HepG2 (cell line): ENCODE measurements around the gene SRP14. TPM values are rescaled to one million over a fixed set of nuclear protein-coding genes. Genes with fewer than 3 reads are reported as not detected.

Experiments
- ARNT2 ChIP-seq: sonication (generic); formaldehyde crosslinking; IDR thresholded peaks from 2 replicates; pipeline ENCODE4 v1.8.0; 2022; ENCODE audit warnings: mild to moderate bottlenecking, low read depth, missing genetic modification reagents, moderate library complexity
- CREB1 ChIP-seq, 2 experiments: fragments of 450-650 bp in 1 of 2; IDR thresholded peaks; 2 replicates each; pipeline ENCODE4 v1.6.1; 2016 to 2017; ENCODE audit warnings: control low read depth in 1 of 2, mild to moderate bottlenecking in 1 of 2, missing compliant biosample characterization in 1 of 2, missing genetic modification characterization in 1 of 2
- CREM ChIP-seq, 2 experiments: sonication (generic) in 1 of 2; formaldehyde crosslinking in 1 of 2; IDR thresholded peaks; 2 replicates each; pipeline versions ENCODE4 v1.4.0 to v1.6.1; 2016 to 2020; ENCODE audit warnings: antibody characterized with exemption in 1 of 2, mild to moderate bottlenecking in 1 of 2, missing genetic modification reagents in 1 of 2
- GABPB1 ChIP-seq: IDR thresholded peaks from 2 replicates; pipeline ENCODE4 v1.6.1; 2016; ENCODE audit warnings: mild to moderate bottlenecking, missing genetic modification reagents, moderate library complexity, missing compliant biosample characterization
- GFI1 ChIP-seq: sonication (generic); formaldehyde crosslinking; IDR thresholded peaks from 2 replicates; pipeline ENCODE4 v1.5.0; 2020; ENCODE audit warnings: missing genetic modification reagents, mild to moderate bottlenecking, borderline replicate concordance
- HNF4A ChIP-seq: sonication (generic); formaldehyde crosslinking; IDR thresholded peaks from 2 replicates; pipeline ENCODE4 v1.4.0; 2020; ENCODE audit warnings: missing genetic modification reagents
- IKZF4 ChIP-seq: sonication (generic); formaldehyde crosslinking; IDR thresholded peaks from 2 replicates; pipeline ENCODE4 v1.5.1; 2020; ENCODE audit warnings: borderline replicate concordance, mild to moderate bottlenecking, low read depth, missing genetic modification reagents; ENCODE audit errors: not compliant biosample characterization
- JUNB ChIP-seq: sonication (generic); formaldehyde crosslinking; IDR thresholded peaks from 2 replicates; pipeline ENCODE4 v1.8.0; 2022; ENCODE audit warnings: missing genetic modification reagents, mild to moderate bottlenecking, borderline replicate concordance
- KLF15 ChIP-seq: sonication (generic); formaldehyde crosslinking; IDR thresholded peaks from 2 replicates; pipeline ENCODE4 v1.8.1; 2023; ENCODE audit warnings: borderline replicate concordance, mild to moderate bottlenecking, inconsistent platforms, missing genetic modification reagents, mixed read lengths
- MEIS1 ChIP-seq: sonication (generic); formaldehyde crosslinking; IDR thresholded peaks from 2 replicates; pipeline ENCODE4 v1.9.0; 2021; ENCODE audit warnings: mild to moderate bottlenecking, missing genetic modification reagents, moderate library complexity, borderline replicate concordance
- MTF2 ChIP-seq: sonication (generic); formaldehyde crosslinking; IDR thresholded peaks from 2 replicates; pipeline ENCODE4 v1.5.0; 2020; ENCODE audit warnings: missing genetic modification reagents, borderline replicate concordance
- SATB2 ChIP-seq: sonication (generic); formaldehyde crosslinking; IDR thresholded peaks from 2 replicates; pipeline ENCODE4 v1.5.0; 2020; ENCODE audit warnings: missing genetic modification reagents
- SRSF4 ChIP-seq: fragments of 200-400 bp; formaldehyde crosslinking; IDR thresholded peaks from one replicate; pipeline ENCODE4 v1.6.1; 2018; ENCODE audit warnings: mild to moderate bottlenecking, low read depth, low read length, moderate library complexity; ENCODE audit not compliant: poor library complexity, severe bottlenecking
- TMF1 ChIP-seq: sonication (generic); formaldehyde crosslinking; IDR thresholded peaks from 2 replicates; pipeline ENCODE4 v1.8.1; 2022; ENCODE audit warnings: low read depth, missing genetic modification reagents
- U2AF1 ChIP-seq: fragments of 200-400 bp; formaldehyde crosslinking; optimal IDR thresholded peaks from 2 replicates; pipeline ENCODE3; 2017; ENCODE audit warnings: mild to moderate bottlenecking, low read depth, low read length
- ZNF136 ChIP-seq: sonication (generic); formaldehyde crosslinking; IDR thresholded peaks from 2 replicates; pipeline ENCODE4 v1.8.1; 2022; ENCODE audit warnings: low read depth, mild to moderate bottlenecking, moderate library complexity, missing genetic modification reagents
- ZNF224 ChIP-seq: sonication (generic); formaldehyde crosslinking; IDR thresholded peaks from 2 replicates; pipeline ENCODE4 v1.5.0; 2020; ENCODE audit warnings: mild to moderate bottlenecking, missing genetic modification reagents
- ZNF44 ChIP-seq: sonication (generic); formaldehyde crosslinking; IDR thresholded peaks from 2 replicates; pipeline ENCODE4 v1.5.1; 2020; ENCODE audit warnings: mild to moderate bottlenecking, missing genetic modification reagents
- ZNF557 ChIP-seq: sonication (generic); formaldehyde crosslinking; IDR thresholded peaks from 2 replicates; pipeline ENCODE4 v1.4.0; 2020; ENCODE audit warnings: missing genetic modification reagents
- polyA plus RNA-seq, 8 experiments: library from polyadenylated mRNA; depleted of rRNA in 3 of 8; stranded (reverse) in 7 of 8; unstranded in 1 of 8; fragments of >200 nt; fragmentation: Illumina TruSeq in 4 of 8; extraction: Trizol in 4 of 8; gene quantifications; 2 replicates each; pipeline versions ENCODE4 v1.2.1 to v1.2.3, GENCODE V29; 2011 to 2016; ENCODE audit warnings: low read depth in 4 of 8, missing spikeins in 1 of 8, mixed read lengths in 1 of 8; ENCODE audit not compliant: insufficient read depth in 1 of 8
- total RNA-seq, 5 experiments: library from RNA; depleted of rRNA; stranded (reverse); fragments of >200 nt; fragmentation: Illumina TruSeq; extraction: Trizol; gene quantifications; 2 replicates each; pipeline ENCODE4 v1.2.3, GENCODE V29; 2016; ENCODE audit warnings: low read depth in 1 of 5
- TF ChIP-seq, protein P1 (sequence below): sonication (generic); formaldehyde crosslinking; IDR thresholded peaks from 2 replicates; pipeline ENCODE4 v1.4.0; 2020; ENCODE audit warnings: missing genetic modification reagents
- TF ChIP-seq, protein P2 (sequence below): sonication (generic); formaldehyde crosslinking; IDR thresholded peaks from 2 replicates; pipeline ENCODE4 v1.4.0; 2020; ENCODE audit warnings: missing genetic modification reagents
- TF ChIP-seq, protein P3 (sequence below): IDR thresholded peaks from 2 replicates; pipeline ENCODE4 v1.6.1; 2012; ENCODE audit warnings: inconsistent platforms

The SRP14 gene
- total and polyA plus RNA-seq, 2 of the 13 experiments (the other 11 are each of a cell fraction or from before 2014, with no cell fraction given), result 208 to 356 TPM

DNA sequence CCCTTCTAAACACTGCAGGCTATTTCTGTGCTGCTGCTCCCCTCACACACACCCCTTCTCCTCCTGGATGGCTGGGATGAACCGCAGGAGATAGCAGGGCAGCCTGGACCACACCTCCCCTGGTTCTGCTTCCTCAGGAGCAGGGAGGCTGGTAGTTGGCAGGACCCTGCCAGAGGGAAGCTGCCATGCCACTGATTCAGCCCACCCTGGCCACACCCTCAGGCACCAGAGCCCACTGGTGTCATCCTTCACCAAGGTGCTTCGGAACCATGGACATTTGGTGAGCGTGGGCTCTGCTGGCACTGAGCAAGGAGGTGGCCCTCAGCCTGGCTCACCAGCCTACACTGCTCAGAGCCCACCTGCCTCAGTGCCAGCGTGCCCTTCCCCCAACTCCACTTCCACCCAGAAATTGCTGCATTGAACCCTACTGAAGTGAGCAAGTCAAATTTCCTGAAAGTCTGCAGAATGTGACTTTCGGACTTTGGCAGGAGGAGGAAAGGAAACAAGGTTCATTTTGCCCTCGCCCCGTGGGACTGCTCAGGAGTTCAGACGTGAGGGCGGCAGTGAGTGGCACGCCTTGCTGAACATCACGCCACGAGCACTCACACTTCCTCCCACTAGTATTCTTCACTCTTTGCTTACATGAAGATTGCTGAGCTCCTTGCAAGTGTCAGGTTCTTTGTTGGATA, 43.4 kb upstream of the SRP14 start (continued):
- TF ChIP-seq CREB1 (IDR thresholded peaks at IDR 0.05) (no peak), CREB1 (CRISPR knock-in tag; IDR thresholded peaks at IDR 0.05) (no peak), ZNF44 (CRISPR knock-in tag) (0 out of 2 replicates have a peak, but pooled peaks have one; percentile 34), TMF1 (CRISPR knock-in tag) (no peak), GFI1 (no peak), U2AF1 (no peak), SRSF4 (no peak), CREM (IDR thresholded peaks at IDR 0.05) (peak; percentile 27; the same call in 1 of the 2 replicates), CREM (CRISPR knock-in tag; IDR thresholded peaks at IDR 0.05) (no peak), JUNB (no peak), IKZF4 (no peak), ZNF557 (CRISPR knock-in tag) (no peak), ZNF136 (CRISPR knock-in tag) (no peak), KLF15 (CRISPR knock-in tag) (no peak), GABPB1 (CRISPR knock-in tag) (peak; percentile 12), MEIS1 (CRISPR knock-in tag) (no peak), HNF4A (CRISPR knock-in tag) (peak; percentile 77), SATB2 (CRISPR knock-in tag) (no peak), MTF2 (CRISPR knock-in tag) (no peak), ZNF224 (CRISPR knock-in tag) (no peak), ARNT2 (no peak)
- TF ChIP-seq, protein P1, sequence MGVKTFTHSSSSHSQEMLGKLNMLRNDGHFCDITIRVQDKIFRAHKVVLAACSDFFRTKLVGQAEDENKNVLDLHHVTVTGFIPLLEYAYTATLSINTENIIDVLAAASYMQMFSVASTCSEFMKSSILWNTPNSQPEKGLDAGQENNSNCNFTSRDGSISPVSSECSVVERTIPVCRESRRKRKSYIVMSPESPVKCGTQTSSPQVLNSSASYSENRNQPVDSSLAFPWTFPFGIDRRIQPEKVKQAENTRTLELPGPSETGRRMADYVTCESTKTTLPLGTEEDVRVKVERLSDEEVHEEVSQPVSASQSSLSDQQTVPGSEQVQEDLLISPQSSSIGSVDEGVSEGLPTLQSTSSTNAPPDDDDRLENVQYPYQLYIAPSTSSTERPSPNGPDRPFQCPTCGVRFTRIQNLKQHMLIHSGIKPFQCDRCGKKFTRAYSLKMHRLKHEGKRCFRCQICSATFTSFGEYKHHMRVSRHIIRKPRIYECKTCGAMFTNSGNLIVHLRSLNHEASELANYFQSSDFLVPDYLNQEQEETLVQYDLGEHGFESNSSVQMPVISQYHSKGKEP, result no peak
- TF ChIP-seq, protein P2, sequence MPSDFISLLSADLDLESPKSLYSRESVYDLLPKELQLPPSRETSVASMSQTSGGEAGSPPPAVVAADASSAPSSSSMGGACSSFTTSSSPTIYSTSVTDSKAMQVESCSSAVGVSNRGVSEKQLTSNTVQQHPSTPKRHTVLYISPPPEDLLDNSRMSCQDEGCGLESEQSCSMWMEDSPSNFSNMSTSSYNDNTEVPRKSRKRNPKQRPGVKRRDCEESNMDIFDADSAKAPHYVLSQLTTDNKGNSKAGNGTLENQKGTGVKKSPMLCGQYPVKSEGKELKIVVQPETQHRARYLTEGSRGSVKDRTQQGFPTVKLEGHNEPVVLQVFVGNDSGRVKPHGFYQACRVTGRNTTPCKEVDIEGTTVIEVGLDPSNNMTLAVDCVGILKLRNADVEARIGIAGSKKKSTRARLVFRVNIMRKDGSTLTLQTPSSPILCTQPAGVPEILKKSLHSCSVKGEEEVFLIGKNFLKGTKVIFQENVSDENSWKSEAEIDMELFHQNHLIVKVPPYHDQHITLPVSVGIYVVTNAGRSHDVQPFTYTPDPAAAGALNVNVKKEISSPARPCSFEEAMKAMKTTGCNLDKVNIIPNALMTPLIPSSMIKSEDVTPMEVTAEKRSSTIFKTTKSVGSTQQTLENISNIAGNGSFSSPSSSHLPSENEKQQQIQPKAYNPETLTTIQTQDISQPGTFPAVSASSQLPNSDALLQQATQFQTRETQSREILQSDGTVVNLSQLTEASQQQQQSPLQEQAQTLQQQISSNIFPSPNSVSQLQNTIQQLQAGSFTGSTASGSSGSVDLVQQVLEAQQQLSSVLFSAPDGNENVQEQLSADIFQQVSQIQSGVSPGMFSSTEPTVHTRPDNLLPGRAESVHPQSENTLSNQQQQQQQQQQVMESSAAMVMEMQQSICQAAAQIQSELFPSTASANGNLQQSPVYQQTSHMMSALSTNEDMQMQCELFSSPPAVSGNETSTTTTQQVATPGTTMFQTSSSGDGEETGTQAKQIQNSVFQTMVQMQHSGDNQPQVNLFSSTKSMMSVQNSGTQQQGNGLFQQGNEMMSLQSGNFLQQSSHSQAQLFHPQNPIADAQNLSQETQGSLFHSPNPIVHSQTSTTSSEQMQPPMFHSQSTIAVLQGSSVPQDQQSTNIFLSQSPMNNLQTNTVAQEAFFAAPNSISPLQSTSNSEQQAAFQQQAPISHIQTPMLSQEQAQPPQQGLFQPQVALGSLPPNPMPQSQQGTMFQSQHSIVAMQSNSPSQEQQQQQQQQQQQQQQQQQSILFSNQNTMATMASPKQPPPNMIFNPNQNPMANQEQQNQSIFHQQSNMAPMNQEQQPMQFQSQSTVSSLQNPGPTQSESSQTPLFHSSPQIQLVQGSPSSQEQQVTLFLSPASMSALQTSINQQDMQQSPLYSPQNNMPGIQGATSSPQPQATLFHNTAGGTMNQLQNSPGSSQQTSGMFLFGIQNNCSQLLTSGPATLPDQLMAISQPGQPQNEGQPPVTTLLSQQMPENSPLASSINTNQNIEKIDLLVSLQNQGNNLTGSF (CRISPR knock-in tag), result no peak
- TF ChIP-seq, protein P3, sequence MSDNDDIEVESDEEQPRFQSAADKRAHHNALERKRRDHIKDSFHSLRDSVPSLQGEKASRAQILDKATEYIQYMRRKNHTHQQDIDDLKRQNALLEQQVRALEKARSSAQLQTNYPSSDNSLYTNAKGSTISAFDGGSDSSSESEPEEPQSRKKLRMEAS, result peak; percentile 70
